GM21717 (cell line): ENCODE results near the gene SORBS1.

Experiments used
- ATAC-seq: cut with Tn5 transposase; IDR thresholded peaks from one replicate; pipeline ENCODE4 v1.9.1; 2021; ENCODE audit warnings: mild to moderate bottlenecking, moderate library complexity; ENCODE audit not compliant: unreplicated experiment

SORBS1 gene

GRCh38 chr10:95542330-95542729 is 18.8 kb downstream of the SORBS1 start:
- no peak for ATAC-seq

DNA sequence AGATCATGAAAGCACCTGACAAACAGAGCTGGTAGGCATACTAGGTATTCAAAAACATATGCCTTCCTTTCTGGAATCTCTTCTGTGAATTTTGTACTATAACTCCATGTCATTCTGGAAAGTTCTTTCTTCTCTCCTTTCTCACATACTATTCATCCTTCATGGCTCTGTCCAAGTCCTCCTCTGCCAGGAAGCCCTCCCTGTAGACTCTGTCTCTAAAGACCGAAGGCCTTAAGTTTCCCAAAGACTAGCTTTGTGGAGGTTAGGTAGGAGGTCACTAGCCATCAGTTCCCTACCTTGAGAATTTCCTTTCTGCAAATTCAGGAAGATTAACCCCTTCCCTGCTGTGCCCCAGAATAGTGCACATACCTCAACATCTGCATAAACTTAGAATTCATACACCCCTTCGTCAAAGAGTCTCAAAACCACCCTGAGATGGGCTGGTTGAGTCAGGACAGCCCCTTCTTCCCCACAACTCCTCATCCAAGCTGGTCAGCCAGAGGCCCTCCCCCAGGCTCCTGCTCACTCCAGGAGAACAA is 20.6 kb downstream of the SORBS1 start:
- ATAC-seq: no peak

- no peak for ATAC-seq
Measured at GRCh38 chr10:95539560-95540284, 21.4 kb downstream of the SORBS1 start.

DNA sequence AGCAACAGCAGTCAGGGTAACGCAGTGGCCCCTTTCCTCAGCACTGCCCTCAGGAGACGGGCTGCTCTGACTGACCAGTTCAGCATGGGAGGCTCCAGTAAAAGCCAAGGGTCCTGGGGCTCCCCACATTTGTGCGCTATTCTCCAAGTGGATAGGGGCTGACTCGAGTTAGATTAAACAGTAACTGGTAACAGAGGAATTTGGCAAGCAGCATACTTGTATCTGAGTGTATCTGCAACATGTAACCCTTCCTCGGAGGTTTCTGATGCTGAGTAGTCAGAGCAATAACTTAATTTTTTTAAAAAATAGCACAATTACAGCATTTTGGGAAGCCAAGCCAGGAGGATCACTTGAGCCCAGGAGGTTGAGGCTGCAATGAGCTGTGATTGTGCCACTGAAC is 22.8 kb downstream of the SORBS1 start:
- ATAC-seq: no peak

- no peak for ATAC-seq
Measured at GRCh38 chr10:95537542-95537927, 23.6 kb downstream of the SORBS1 start.

GRCh38 chr10:95536894-95537541 is 24.2 kb downstream of the SORBS1 start:
- ATAC-seq: no peak

GRCh38 chr10:95536017-95536416 is 25.2 kb downstream of the SORBS1 start:
- ATAC-seq: no peak

GRCh38 chr10:95535526-95535925 is 25.6 kb downstream of the SORBS1 start:
- no peak for ATAC-seq

- ATAC-seq: no peak
Measured at GRCh38 chr10:95533590-95533989, 27.6 kb downstream of the SORBS1 start.

- no peak for ATAC-seq
Measured at GRCh38 chr10:95532536-95532935, 28.6 kb downstream of the SORBS1 start.

DNA sequence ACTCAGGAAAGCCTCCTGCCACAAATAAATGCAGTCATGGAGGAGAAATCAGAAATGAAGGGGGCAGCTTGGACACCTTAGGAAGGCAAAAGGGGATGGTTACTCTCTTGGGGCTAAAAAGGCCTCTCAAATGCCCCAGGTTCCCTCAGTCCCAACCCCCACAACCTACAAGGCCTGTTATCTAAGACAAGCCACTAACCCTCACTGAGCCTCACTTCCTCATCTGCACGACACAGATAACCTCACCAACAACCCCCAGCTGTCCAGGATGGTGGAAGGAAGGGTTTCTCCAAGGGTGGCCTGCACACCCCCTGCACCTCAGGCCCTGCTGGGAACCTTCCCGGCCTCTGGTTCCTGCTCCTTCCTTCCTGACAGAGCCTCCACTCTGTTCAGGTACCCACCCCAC is 29.2 kb downstream of the SORBS1 start:
- ATAC-seq: no peak

GRCh38 chr10:95531058-95531809 is 29.9 kb downstream of the SORBS1 start:
- ATAC-seq: no peak

- no peak for ATAC-seq
Measured at GRCh38 chr10:95530561-95530960, 30.6 kb downstream of the SORBS1 start.

DNA sequence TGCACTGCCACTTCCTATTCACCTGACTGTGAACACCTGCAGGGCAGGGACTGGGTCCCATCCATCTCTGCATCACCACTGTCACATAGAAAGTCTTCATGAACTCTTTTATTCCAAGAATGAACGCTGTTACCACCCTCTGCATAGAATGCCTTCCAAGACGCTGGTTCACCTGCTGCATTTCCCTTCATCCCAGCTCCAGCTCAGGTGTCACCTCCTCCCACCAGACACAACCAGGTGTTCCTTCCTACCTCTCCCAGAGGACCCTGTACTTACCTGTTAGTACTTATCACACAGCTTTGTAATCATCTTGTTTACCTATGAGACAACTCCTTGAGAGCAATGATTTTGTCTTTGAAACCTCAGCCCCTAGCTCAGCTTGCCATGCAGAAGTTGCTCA is 31.1 kb downstream of the SORBS1 start:
- ATAC-seq: no peak

DNA sequence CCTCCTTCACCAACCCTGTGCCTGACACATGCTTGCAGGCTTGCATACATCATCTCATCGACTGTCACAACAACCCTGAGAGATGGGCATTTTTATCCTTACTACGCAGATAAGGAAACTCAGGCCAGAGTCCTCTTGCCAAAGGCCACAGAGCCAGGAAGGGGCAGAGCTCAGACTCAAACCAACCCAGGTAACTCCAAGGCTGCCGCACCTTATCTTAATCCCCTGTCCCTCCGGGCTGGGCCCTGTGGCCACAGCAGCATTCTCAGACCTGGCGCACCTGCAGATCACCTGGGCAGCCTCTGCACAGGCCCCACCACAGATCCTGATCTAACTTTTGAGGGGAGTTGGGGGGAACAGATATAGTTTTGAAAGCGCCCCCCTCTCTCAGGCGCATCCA is 35.1 kb downstream of the SORBS1 start:
- ATAC-seq: no peak

- ATAC-seq: no peak
Measured at GRCh38 chr10:95525033-95525418, 36.1 kb downstream of the SORBS1 start.

GRCh38 chr10:95524358-95525032 is 36.7 kb downstream of the SORBS1 start:
- ATAC-seq: no peak

- ATAC-seq: no peak
Measured at GRCh38 chr10:95522117-95522516, 39.1 kb downstream of the SORBS1 start.

GRCh38 chr10:95520617-95521016 is 40.6 kb downstream of the SORBS1 start:
- no peak for ATAC-seq

- no peak for ATAC-seq
Measured at GRCh38 chr10:95518455-95519452, 42.4 kb downstream of the SORBS1 start.
